ENCODE measurements around the gene THSD4.

DNA sequence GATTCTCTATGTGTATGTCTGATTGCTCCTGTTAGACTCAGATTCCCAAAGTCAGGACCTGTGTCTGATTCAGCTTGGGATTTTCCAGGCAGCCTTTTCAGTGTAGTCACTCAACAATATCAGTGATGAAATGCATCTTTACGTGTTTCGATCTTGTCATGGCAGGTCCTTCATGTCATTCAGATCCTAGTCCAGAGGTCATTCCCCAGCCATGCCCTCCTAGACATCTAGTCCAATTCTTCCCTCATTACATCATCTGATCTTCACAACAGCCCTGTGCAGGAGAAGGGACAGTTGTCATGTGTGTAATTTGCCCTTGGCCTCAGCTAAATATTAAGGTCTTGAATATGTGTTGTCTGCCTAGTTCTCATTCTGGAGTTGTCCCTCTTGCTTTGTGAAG is 541.9 kb downstream of the THSD4 start:
- no peak for TF ChIP-seq POLR2A (IDR thresholded peaks at IDR 0.05)
- TF ChIP-seq, protein P1, sequence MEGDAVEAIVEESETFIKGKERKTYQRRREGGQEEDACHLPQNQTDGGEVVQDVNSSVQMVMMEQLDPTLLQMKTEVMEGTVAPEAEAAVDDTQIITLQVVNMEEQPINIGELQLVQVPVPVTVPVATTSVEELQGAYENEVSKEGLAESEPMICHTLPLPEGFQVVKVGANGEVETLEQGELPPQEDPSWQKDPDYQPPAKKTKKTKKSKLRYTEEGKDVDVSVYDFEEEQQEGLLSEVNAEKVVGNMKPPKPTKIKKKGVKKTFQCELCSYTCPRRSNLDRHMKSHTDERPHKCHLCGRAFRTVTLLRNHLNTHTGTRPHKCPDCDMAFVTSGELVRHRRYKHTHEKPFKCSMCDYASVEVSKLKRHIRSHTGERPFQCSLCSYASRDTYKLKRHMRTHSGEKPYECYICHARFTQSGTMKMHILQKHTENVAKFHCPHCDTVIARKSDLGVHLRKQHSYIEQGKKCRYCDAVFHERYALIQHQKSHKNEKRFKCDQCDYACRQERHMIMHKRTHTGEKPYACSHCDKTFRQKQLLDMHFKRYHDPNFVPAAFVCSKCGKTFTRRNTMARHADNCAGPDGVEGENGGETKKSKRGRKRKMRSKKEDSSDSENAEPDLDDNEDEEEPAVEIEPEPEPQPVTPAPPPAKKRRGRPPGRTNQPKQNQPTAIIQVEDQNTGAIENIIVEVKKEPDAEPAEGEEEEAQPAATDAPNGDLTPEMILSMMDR (IDR thresholded peaks at IDR 0.05): no peak
